Keratinocyte (primary cell): ENCODE results near the gene UBL5.

Experiments
- CTCF ChIP-seq, 3 experiments: IDR thresholded peaks in 1 of 3; conservative IDR thresholded peaks in 1 of 3; optimal IDR thresholded peaks in 1 of 3; 2 replicates in 2 of 3; 3 replicates in 1 of 3; pipeline versions ENCODE3 to v1.5.1; 2011; ENCODE audit warnings: low read length in 3 of 3, mild to moderate bottlenecking in 3 of 3, moderate library complexity in 2 of 3, control low read depth in 1 of 3, inconsistent platforms in 1 of 3; ENCODE audit not compliant: insufficient read depth in 2 of 3; ENCODE audit errors: extremely low read depth in 1 of 3
- EZH2 ChIP-seq: IDR thresholded peaks from one replicate; pipeline ENCODE4 v1.6.1; 2012; ENCODE audit warnings: inconsistent platforms, mild to moderate bottlenecking, low read length, moderate library complexity

DNA sequence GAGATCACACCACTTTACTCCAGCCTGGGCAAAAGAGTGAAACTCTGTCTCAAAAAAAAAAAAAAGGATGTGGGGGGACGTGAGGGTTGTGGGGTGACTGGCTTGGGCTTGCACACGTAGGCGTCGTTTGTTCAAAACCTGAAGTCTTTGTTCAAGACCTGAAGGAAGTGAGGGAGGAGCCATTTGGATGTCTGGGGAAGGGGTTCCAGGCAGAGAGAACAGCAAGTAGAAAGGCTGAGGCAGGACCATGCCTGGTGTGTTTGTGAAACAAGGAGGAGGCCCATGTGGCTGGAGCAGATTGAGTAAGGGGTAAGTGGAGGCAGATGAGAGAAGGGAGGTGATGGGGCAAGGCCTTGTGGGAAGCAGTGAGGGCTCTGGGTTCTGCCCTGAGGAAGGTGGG, 35.2 kb downstream of the UBL5 start:
- TF ChIP-seq CTCF (optimal IDR thresholded peaks at IDR 0.05 in 1 of 3, IDR thresholded peaks at IDR 0.05 in 1 of 3, conservative IDR thresholded peaks at IDR 0.05 in 1 of 3; ENCODE audit: extremely low read depth in 1 of 3, insufficient read depth in 2 of 3, low read length in 3 of 3) (no peak), EZH2 (no peak)
